KMS-11 (cell line): Measurements from ENCODE around the gene TSPEAR.
"Not testable (repeated sequence)": the region's sequence is repeated elsewhere in the genome, so short reads cannot be mapped to it uniquely, and the experiment has no call there.

ENCODE experiments used
- H2AFZ ChIP-seq: fragments of 200-600 bp; sonication (generic); 2 replicates; pipeline ENCODE4 v1.6.1; 2016; ENCODE audit warnings: antibody characterized with exemption, mixed run types, low read depth
- H3K27ac ChIP-seq: fragments of 200-600 bp; sonication (generic); 2 replicates; pipeline ENCODE4 v1.6.1; 2016; ENCODE audit warnings: mild to moderate bottlenecking, mixed run types
- H3K27me3 ChIP-seq: fragments of 200-600 bp; sonication (generic); 2 replicates; pipeline ENCODE4 v1.6.1; 2017; ENCODE audit warnings: mild to moderate bottlenecking, low read depth, mixed run types, moderate library complexity; ENCODE audit not compliant: insufficient read depth
- H3K36me3 ChIP-seq: fragments of 200-600 bp; sonication (generic); 2 replicates; pipeline ENCODE4 v1.6.1; 2017; ENCODE audit warnings: mild to moderate bottlenecking, mixed run types; ENCODE audit not compliant: insufficient read depth
- H3K4me1 ChIP-seq: fragments of 200-600 bp; sonication (generic); 2 replicates; pipeline ENCODE4 v1.6.1; 2016; ENCODE audit warnings: mild to moderate bottlenecking, low read depth, mixed run types; ENCODE audit not compliant: poor library complexity, severe bottlenecking
- H3K4me2 ChIP-seq: fragments of 200-600 bp; sonication (generic); 2 replicates; pipeline ENCODE4 v1.7.0; 2016; ENCODE audit warnings: mild to moderate bottlenecking, mixed run types
- H3K4me3 ChIP-seq: fragments of 200-600 bp; sonication (generic); IDR thresholded peaks from 2 replicates; pipeline ENCODE4 v1.6.1; 2017; ENCODE audit warnings: low read depth, low read length, mixed read lengths; ENCODE audit not compliant: insufficient read depth
- H3K79me2 ChIP-seq: fragments of 200-600 bp; sonication (generic); 2 replicates; pipeline ENCODE4 v1.6.1; 2016; ENCODE audit warnings: low read depth, mixed run types; ENCODE audit not compliant: insufficient read depth
- H3K9ac ChIP-seq: fragments of 200-600 bp; sonication (generic); 2 replicates; pipeline ENCODE4 v1.6.1; 2016; ENCODE audit warnings: mild to moderate bottlenecking, mixed run types
- H4K20me1 ChIP-seq: fragments of 200-600 bp; sonication (generic); 2 replicates; pipeline ENCODE4 v1.6.1; 2016; ENCODE audit warnings: mild to moderate bottlenecking, mixed run types; ENCODE audit not compliant: insufficient read depth
- TF ChIP-seq, protein P1 (sequence below): fragments of 200-600 bp; sonication (generic); conservative IDR thresholded peaks from 2 replicates; pipeline ENCODE4 v1.6.1; 2017; ENCODE audit warnings: low read depth, mild to moderate bottlenecking, antibody characterized with exemption, low read length, moderate library complexity, mixed read lengths

The TSPEAR gene

DNA sequence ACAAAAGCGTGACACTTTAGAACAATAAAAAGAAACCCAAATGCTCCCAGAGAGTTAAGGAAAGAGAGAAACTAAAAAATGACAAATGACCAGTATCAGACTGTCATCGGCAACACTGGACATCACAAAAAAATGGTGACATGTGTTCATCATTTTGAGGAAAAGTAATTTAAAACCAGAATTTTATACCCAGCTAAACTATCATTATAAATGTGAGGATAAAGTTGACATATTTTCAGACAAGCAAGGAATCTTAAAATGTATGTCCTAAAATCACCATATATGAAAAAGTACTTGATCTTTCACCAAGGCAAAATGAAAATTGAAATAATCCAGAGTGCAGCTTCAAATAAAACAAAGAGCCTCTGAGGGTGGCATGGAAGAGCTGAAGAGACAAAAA, 66.5 kb downstream of the TSPEAR start:
- Histone ChIP-seq H3K27ac (no peak overlapping the region), H3K9ac (no peak overlapping the region), H3K36me3 (no peaks in the 10 kb centered on the region), H3K4me2 (no peak overlapping the region), H3K79me2 (no peaks in the 10 kb centered on the region), H2AFZ (no peak overlapping the region), H3K27me3 (peaks cover 73% of the 10 kb centered on the region), H4K20me1 (no peaks in the 10 kb centered on the region), H3K4me3 (no peak overlapping the region), H3K4me1 (no peaks in the 10 kb centered on the region)
- TF ChIP-seq, protein P1, sequence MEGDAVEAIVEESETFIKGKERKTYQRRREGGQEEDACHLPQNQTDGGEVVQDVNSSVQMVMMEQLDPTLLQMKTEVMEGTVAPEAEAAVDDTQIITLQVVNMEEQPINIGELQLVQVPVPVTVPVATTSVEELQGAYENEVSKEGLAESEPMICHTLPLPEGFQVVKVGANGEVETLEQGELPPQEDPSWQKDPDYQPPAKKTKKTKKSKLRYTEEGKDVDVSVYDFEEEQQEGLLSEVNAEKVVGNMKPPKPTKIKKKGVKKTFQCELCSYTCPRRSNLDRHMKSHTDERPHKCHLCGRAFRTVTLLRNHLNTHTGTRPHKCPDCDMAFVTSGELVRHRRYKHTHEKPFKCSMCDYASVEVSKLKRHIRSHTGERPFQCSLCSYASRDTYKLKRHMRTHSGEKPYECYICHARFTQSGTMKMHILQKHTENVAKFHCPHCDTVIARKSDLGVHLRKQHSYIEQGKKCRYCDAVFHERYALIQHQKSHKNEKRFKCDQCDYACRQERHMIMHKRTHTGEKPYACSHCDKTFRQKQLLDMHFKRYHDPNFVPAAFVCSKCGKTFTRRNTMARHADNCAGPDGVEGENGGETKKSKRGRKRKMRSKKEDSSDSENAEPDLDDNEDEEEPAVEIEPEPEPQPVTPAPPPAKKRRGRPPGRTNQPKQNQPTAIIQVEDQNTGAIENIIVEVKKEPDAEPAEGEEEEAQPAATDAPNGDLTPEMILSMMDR, result no peak

DNA sequence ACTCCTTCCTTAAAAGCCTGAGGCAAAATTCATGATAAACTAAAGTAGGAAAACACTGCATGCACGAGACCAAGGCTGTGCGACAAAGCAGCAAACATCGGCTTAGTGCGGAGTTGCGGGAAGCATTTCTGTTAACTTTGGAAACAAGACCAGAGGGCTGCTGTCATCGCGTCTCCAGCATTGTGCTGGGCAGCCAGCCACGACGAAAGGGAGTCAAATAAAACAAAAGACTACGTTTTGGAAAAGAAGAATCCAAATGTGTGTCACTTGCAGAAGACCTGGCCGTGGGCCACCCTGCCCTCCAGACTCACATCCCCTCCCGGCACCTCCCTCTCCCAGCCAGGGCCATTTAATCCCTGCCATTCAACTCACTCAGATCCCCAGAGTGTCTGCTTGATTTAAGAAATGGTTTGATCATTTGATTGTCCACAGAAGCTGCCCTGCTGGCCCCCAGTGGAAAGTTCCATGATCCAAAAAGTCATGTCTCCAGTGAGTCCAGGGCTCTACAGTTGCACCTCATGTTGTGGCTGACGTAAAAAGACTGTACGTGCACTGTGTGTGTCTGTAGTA, 67.5 kb downstream of the TSPEAR start:
- Histone ChIP-seq H3K9ac (no peak overlapping the region), H3K36me3 (no peaks in the 10 kb centered on the region), H2AFZ (no peak overlapping the region), H4K20me1 (no peaks in the 10 kb centered on the region), H3K27ac (no peak overlapping the region), H3K27me3 (peaks cover 69% of the 10 kb centered on the region), H3K4me3 (no peak overlapping the region), H3K79me2 (no peaks in the 10 kb centered on the region), H3K4me2 (no peak overlapping the region), H3K4me1 (no peaks in the 10 kb centered on the region)
- TF ChIP-seq, protein P1, result no peak

GRCh38 chr21:44640761-44641160, 70.6 kb downstream of the TSPEAR start:
- H3K4me2 ChIP-seq, result no peak overlapping the region
- no peak overlapping the region for H3K27ac ChIP-seq
- no peak overlapping the region for H3K9ac ChIP-seq
- no peaks in the 10 kb centered on the region for H3K36me3 ChIP-seq
- no peaks in the 10 kb centered on the region for H4K20me1 ChIP-seq
- no peaks in the 10 kb centered on the region for H3K79me2 ChIP-seq
- H3K27me3 ChIP-seq, result peaks cover 47% of the 10 kb centered on the region; the same call in 1 of the 2 replicates
- H3K4me1 ChIP-seq, result no peaks in the 10 kb centered on the region
- H3K4me3 ChIP-seq, result no peak overlapping the region
- no peak overlapping the region for H2AFZ ChIP-seq
- TF ChIP-seq, protein P1, result no peak

DNA sequence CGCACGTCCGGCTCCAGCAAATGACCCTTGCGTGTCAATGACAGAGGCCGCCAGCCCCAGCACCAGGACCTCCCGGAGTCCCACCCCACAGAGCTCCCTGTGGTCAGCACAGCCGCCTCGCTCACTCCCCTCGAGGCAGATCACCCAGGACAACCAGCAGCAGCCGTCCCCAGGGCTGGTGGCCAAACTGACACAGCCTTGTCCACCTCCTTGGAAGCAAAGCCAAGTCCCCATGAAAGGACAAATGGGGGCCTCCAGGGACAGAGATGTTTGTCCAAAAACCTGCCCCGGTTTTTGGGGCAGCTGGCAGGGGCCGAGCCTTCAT, 72.1 kb downstream of the TSPEAR start:
- H3K4me1 ChIP-seq, result no peaks in the 10 kb centered on the region
- H2AFZ ChIP-seq, result no peak overlapping the region
- TF ChIP-seq, protein P1, result no peak
- H3K9ac ChIP-seq, result no peak overlapping the region
- H3K4me3 ChIP-seq, result no peak overlapping the region
- H3K27me3 ChIP-seq, result peaks cover 34% of the 10 kb centered on the region; the same call in 1 of the 2 replicates
- H3K79me2 ChIP-seq, result no peaks in the 10 kb centered on the region
- no peak overlapping the region for H3K27ac ChIP-seq
- H3K36me3 ChIP-seq, result no peaks in the 10 kb centered on the region
- no peak overlapping the region for H3K4me2 ChIP-seq
- no peaks in the 10 kb centered on the region for H4K20me1 ChIP-seq

GRCh38 chr21:44638506-44639330, 72.7 kb downstream of the TSPEAR start:
- not testable (repeated sequence) for H3K36me3 ChIP-seq, H2AFZ ChIP-seq, H4K20me1 ChIP-seq, H3K27ac ChIP-seq, H3K4me2 ChIP-seq, H3K4me1 ChIP-seq, H3K4me3 ChIP-seq, H3K79me2 ChIP-seq, H3K9ac ChIP-seq
- peaks cover 36% of the 10 kb centered on the region; the same call in 1 of the 2 replicates for H3K27me3 ChIP-seq

DNA sequence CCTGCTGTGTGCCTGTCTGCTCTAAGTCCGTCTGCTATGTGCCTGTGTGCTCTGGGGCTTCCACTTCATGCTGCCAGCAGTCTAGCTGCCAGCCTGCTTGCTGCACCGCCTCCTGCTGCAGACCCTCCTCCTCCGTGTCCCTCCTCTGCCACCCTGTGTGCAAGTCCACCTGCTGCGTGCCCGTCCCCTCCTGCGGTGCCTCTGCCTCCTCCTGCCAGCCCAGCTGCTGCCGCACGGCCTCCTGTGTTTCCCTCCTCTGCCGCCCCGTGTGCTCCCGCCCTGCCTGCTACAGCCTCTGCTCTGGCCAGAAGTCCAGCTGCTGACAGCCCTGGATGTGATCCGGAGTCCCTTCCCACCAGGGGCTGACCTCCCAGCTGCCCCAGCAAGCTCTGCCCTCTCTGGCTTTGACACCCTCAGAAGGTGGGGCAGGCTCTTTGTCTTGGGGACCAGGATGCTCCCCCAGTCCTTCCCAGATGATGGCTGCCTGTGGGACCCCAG, 73.5 kb downstream of the TSPEAR start:
- H3K4me3 ChIP-seq, result not testable (repeated sequence)

More for the DNA sequence above, 73.5 kb downstream of the TSPEAR start:
- H3K79me2 ChIP-seq, H3K4me2 ChIP-seq, H2AFZ ChIP-seq, H3K4me1 ChIP-seq, H3K36me3 ChIP-seq, H3K27ac ChIP-seq, H4K20me1 ChIP-seq, H3K9ac ChIP-seq: not testable (repeated sequence)
- H3K27me3 ChIP-seq, result peaks cover 28% of the 10 kb centered on the region; the same call in 1 of the 2 replicates
